GM12878 (cell line): ENCODE data around the gene HSPB7. TPM values are rescaled to one million over a fixed set of nuclear protein-coding genes. Genes with fewer than 3 reads are reported as not detected.

Source experiments
- ATAC-seq: fragments of 200-7000 bp; cut with Tn5 transposase; 3 replicates; pipeline ENCODE4 v1.9.1; 2020; ENCODE audit warnings: mild to moderate bottlenecking, moderate library complexity
- BruUV-seq: library from RNA; stranded (reverse); fragments of 400-500 nt; replicated peaks from 2 replicates; lab custom pipeline; 2021; lab: Mats Ljungman, UMichigan
- CTCF ChIA-PET: fragments of 300-600 bp; sonication (Branson Sonifier 250); formaldehyde crosslinking; extraction: SDS; loops from one replicate; lab custom pipeline; 2021; ENCODE audit warnings: inconsistent platforms; lab: Yijun Ruan, JAX
- POLR2A ChIA-PET: fragments of 350-600 bp; formaldehyde crosslinking; extraction: SDS; loops from one replicate; lab custom pipeline; 2021; ENCODE audit warnings: inconsistent platforms; lab: Charles Lee
- RAD21 ChIA-PET: fragments of 300-600 bp; sonication (Branson Sonifier 250); formaldehyde crosslinking; loops from one replicate; lab custom pipeline; 2023; ENCODE audit warnings: antibody characterized with exemption; ENCODE audit not compliant: unreplicated experiment; lab: Charles Lee
- SMC1A ChIA-PET: fragments of 300-600 bp; sonication (Branson Sonifier 250); formaldehyde crosslinking; loops from one replicate; lab custom pipeline; 2023; ENCODE audit not compliant: unreplicated experiment, uncharacterized antibody; lab: Charles Lee
- DNase-seq: peaks from one replicate; pipeline ENCODE4 v3.0.0-alpha.2; 2011; ENCODE audit warnings: low read depth, low spot score
- FAIRE-seq: peaks from 3 replicates; lab custom pipeline; 2011; peaks lifted over from hg19 to GRCh38; lab: Jason Lieb, UNC
- H2AFZ ChIP-seq: 2 replicates; pipeline ENCODE4 v1.6.0; 2011; ENCODE audit warnings: low read depth, low read length, control low read depth; ENCODE audit not compliant: control insufficient read depth
- H3K27ac ChIP-seq: 2 replicates; pipeline ENCODE4 v1.5.1; 2011; ENCODE audit warnings: control low read depth; ENCODE audit not compliant: control insufficient read depth, insufficient read depth
- H3K27me3 ChIP-seq, 2 experiments: replicated peaks in 1 of 2; 2 replicates each; pipeline versions ENCODE4 v1.6.0 to v1.6.1; 2011; ENCODE audit warnings: low read length in 1 of 2; ENCODE audit not compliant: control insufficient read depth in 2 of 2, insufficient read depth in 2 of 2
- H3K36me3 ChIP-seq, 2 experiments: 2 replicates each; pipeline ENCODE4 v1.5.1; 2011; ENCODE audit warnings: low read length in 1 of 2; ENCODE audit not compliant: control insufficient read depth in 2 of 2, insufficient read depth in 2 of 2
- H3K4me1 ChIP-seq: 2 replicates; pipeline ENCODE4 v1.6.1; 2011; ENCODE audit warnings: mild to moderate bottlenecking, low read length, moderate library complexity, mixed read lengths; ENCODE audit not compliant: control insufficient read depth, insufficient read depth
- H3K4me2 ChIP-seq: 2 replicates; pipeline ENCODE4 v1.6.0; 2011; ENCODE audit warnings: control low read depth; ENCODE audit not compliant: control insufficient read depth, insufficient read depth
- H3K4me3 ChIP-seq: fragments of 200-600 bp; sonication (generic); 2 replicates; pipeline ENCODE4 v1.5.1; 2016
- H3K79me2 ChIP-seq: 2 replicates; pipeline ENCODE4 v1.6.0; 2011; ENCODE audit warnings: low read length; ENCODE audit not compliant: control insufficient read depth, insufficient read depth
- H3K9ac ChIP-seq: 2 replicates; pipeline ENCODE4 v1.8.0; 2011; ENCODE audit warnings: low read length, control low read depth, mixed read lengths; ENCODE audit not compliant: control insufficient read depth, insufficient read depth
- H3K9me3 ChIP-seq: replicated peaks from 3 replicates; pipeline ENCODE4 v1.5.1; 2011; ENCODE audit warnings: mild to moderate bottlenecking, low read length; ENCODE audit not compliant: control insufficient read depth, insufficient read depth
- H4K20me1 ChIP-seq: 2 replicates; pipeline ENCODE4 v1.6.0; 2011; ENCODE audit not compliant: control insufficient read depth, insufficient read depth
- BHLHE40 ChIP-seq, 2 experiments: fragments of 450-650 bp in 1 of 2; IDR thresholded peaks; 2 replicates each; pipeline ENCODE4 v1.6.1; 2011 to 2017; ENCODE audit warnings: low read depth in 2 of 2, borderline replicate concordance in 1 of 2, improper control_type of control experiment in 1 of 2, low read length in 1 of 2, mild to moderate bottlenecking in 1 of 2
- CREB1 ChIP-seq: IDR thresholded peaks from 2 replicates; pipeline ENCODE4 v1.6.1; 2012; ENCODE audit warnings: low read depth, mild to moderate bottlenecking, inconsistent platforms
- FOXM1 ChIP-seq: IDR thresholded peaks from 2 replicates; pipeline ENCODE4 v1.6.1; 2012; ENCODE audit warnings: low read depth, mild to moderate bottlenecking, inconsistent platforms, low read length, moderate library complexity
- IRF4 ChIP-seq: IDR thresholded peaks from 2 replicates; pipeline ENCODE4 v1.6.1; 2011; ENCODE audit warnings: low read depth, low read length
- MTA3 ChIP-seq: IDR thresholded peaks from 2 replicates; pipeline ENCODE4 v1.6.1; 2012; ENCODE audit warnings: low read length, inconsistent platforms, borderline replicate concordance
- NFYB ChIP-seq: IDR thresholded peaks from 2 replicates; pipeline ENCODE4 v1.6.1; 2011; ENCODE audit warnings: low read depth, mild to moderate bottlenecking, low read length, improper control_type of control experiment, moderate library complexity; ENCODE audit not compliant: insufficient read depth
- RELA ChIP-seq: fragments of 450-650 bp; IDR thresholded peaks from 2 replicates; pipeline ENCODE4 v1.8.0; 2014; ENCODE audit warnings: borderline replicate concordance; ENCODE audit not compliant: partially characterized antibody
- SP1 ChIP-seq: IDR thresholded peaks from one replicate; pipeline ENCODE4 v1.6.1; 2011; ENCODE audit warnings: low read depth, low read length
- SRF ChIP-seq, 2 experiments: IDR thresholded peaks; 2 replicates each; pipeline ENCODE4 v1.6.1; 2011; ENCODE audit warnings: low read depth in 2 of 2, low read length in 2 of 2, mild to moderate bottlenecking in 1 of 2, moderate library complexity in 1 of 2
- STAT1 ChIP-seq: fragments of 450-650 bp; conservative IDR thresholded peaks from 2 replicates; pipeline ENCODE4 v1.6.1; 2014; ENCODE audit warnings: antibody characterized with exemption, mild to moderate bottlenecking
- SUZ12 ChIP-seq: fragments of 200-600 bp; sonication (generic); IDR thresholded peaks from one replicate; pipeline ENCODE4 v1.6.1; 2018; ENCODE audit warnings: antibody characterized with exemption, mild to moderate bottlenecking; ENCODE audit not compliant: unreplicated experiment
- ZBED1 ChIP-seq: IDR thresholded peaks from 2 replicates; pipeline ENCODE4 v1.6.1; 2016; ENCODE audit warnings: borderline replicate concordance
- WGBS: methylation state at CpG from one replicate; pipeline ENCODE4 v1.1.6; 2016; ENCODE audit warnings: low lambda C conversion rate; ENCODE audit not compliant: insufficient replicate concordance, insufficient coverage; ENCODE audit errors: missing lambda C conversion rate; 5-methylcytosine and 5-hydroxymethylcytosine counted together
- in situ Hi-C: fragments of 300-500 bp; cut with MboI; formaldehyde crosslinking; loops from 9 replicates; pipeline ENCODE4 v1.14.3; 2018; ENCODE audit warnings: mixed read lengths
- intact Hi-C: fragments of 100-400 bp; cut with micrococcal nuclease; formaldehyde crosslinking; loops from one replicate; pipeline ENCODE4 v1.14.2; 2022; ENCODE audit not compliant: unreplicated experiment
- polyA plus RNA-seq, 11 experiments: library from polyadenylated mRNA; depleted of rRNA in 4 of 11; unstranded in 6 of 11; stranded (reverse) in 5 of 11; fragments of >200 nt; fragmentation: Nextera tagmentation in 4 of 11; fragmentation: Illumina TruSeq in 1 of 11; extraction: Ambion mirVana in 4 of 11; extraction: Trizol in 1 of 11; gene quantifications; 1 replicate in 1 of 11; 2 replicates in 10 of 11; pipeline versions ENCODE4 v1.2.1 to v1.2.3, GENCODE V29; 2011 to 2016; ENCODE audit warnings: inconsistent platforms in 2 of 11, missing spikeins in 2 of 11, low read depth in 1 of 11
- total RNA-seq, 4 experiments: library from RNA; depleted of rRNA in 3 of 4; stranded (reverse); fragments of >200 nt in 3 of 4; fragmentation: Illumina TruSeq in 1 of 4; extraction: Trizol in 1 of 4; gene quantifications; 2 replicates each; pipeline versions ENCODE4 v1.2.1 to v1.2.3, GENCODE V29; 2013 to 2021
- TF ChIP-seq, protein P1 (sequence below): fragments of 450-650 bp; formaldehyde crosslinking; IDR thresholded peaks from 2 replicates; pipeline ENCODE4 v1.5.0; 2022; ENCODE audit warnings: mild to moderate bottlenecking, missing genetic modification characterization
- TF ChIP-seq, protein P2 (sequence below): fragments of 450-650 bp; formaldehyde crosslinking; IDR thresholded peaks from 2 replicates; pipeline ENCODE4 v1.4.0; 2020; ENCODE audit warnings: mild to moderate bottlenecking, moderate library complexity

Gene HSPB7
- total and polyA plus RNA-seq, 10 of the 15 experiments (the other 5 are each of a cell fraction or from before 2014, with no cell fraction given): 0.34 TPM; not detected in 9

GRCh38 chr1:15965228-15965767 lies 52.5 kb downstream of the HSPB7 start:
- Histone ChIP-seq H3K4me3 (peak overlapping the region; percentile 43; the same call in 1 of the 2 replicates), H3K79me2 (peaks cover 31% of the 10 kb centered on the region), H3K36me3 (peaks cover 8 to 17% of the 10 kb centered on the region in 2 experiments), H3K9me3 (peaks cover 6% of the 10 kb centered on the region; the same call in 2 of the 3 replicates), H3K9ac (peak overlapping the region; percentile 58), H4K20me1 (no peaks in the 10 kb centered on the region), H3K27me3 (no peaks in the 10 kb centered on the region), H3K4me2 (peak overlapping the region; percentile 99), H2AFZ (no peak overlapping the region), H3K27ac (peak overlapping the region; percentile 87), H3K4me1 (peaks cover 55% of the 10 kb centered on the region)
- ChIA-PET CTCF (interaction anchor here (1.0 to 10.1 kb wide), 6 partner anchors 9 to 132 kb away, joined by 3 to 68 read pairs (median 4); partner anchors contain the start of gene ZBTB17), POLR2A (interaction anchor here (0.8 to 5.4 kb wide), 5 partner anchors 10 to 107 kb away, joined by 3 to 47 read pairs (median 4); partner anchors contain the start of gene ZBTB17), SMC1A (interaction anchor here (0.5 to 9.1 kb wide), 9 partner anchors 10 to 150 kb away, joined by 3 to 78 read pairs (median 3); partner anchors contain the start of gene ZBTB17), RAD21 (interaction anchor here (0.7 to 9.8 kb wide), 8 partner anchors 9 to 132 kb away, joined by 3 to 116 read pairs (median 8); partner anchors contain the start of gene ZBTB17)
- under 1% methylated on average over 7 of the region's 7 CpGs for WGBS
- peak; percentile 39 for ATAC-seq
- no TSS peak for BruUV-seq
- peak; percentile 87 for FAIRE-seq
- in situ Hi-C loops (no loop called here), intact Hi-C loops (loop anchor here (5.0 kb wide), 1 partner anchor 118 kb away; the partner anchor contains the start of gene SPEN)
- peak; percentile 82 for DNase-seq
- TF ChIP-seq, protein P1, sequence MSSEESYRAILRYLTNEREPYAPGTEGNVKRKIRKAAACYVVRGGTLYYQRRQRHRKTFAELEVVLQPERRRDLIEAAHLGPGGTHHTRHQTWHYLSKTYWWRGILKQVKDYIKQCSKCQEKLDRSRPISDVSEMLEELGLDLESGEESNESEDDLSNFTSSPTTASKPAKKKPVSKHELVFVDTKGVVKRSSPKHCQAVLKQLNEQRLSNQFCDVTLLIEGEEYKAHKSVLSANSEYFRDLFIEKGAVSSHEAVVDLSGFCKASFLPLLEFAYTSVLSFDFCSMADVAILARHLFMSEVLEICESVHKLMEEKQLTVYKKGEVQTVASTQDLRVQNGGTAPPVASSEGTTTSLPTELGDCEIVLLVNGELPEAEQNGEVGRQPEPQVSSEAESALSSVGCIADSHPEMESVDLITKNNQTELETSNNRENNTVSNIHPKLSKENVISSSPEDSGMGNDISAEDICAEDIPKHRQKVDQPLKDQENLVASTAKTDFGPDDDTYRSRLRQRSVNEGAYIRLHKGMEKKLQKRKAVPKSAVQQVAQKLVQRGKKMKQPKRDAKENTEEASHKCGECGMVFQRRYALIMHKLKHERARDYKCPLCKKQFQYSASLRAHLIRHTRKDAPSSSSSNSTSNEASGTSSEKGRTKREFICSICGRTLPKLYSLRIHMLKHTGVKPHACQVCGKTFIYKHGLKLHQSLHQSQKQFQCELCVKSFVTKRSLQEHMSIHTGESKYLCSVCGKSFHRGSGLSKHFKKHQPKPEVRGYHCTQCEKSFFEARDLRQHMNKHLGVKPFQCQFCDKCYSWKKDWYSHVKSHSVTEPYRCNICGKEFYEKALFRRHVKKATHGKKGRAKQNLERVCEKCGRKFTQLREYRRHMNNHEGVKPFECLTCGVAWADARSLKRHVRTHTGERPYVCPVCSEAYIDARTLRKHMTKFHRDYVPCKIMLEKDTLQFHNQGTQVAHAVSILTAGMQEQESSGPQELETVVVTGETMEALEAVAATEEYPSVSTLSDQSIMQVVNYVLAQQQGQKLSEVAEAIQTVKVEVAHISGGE (CRISPR knock-in tag): no peak
- TF ChIP-seq ZBED1 (peak; percentile 73; the same call in 1 of the 2 replicates), RELA (peak; percentile 42), BHLHE40 (IDR thresholded peaks at IDR 0.05; ENCODE audit: borderline replicate concordance in 1 of 2, low read depth in 2 of 2, low read length in 1 of 2) (0 out of 4 replicates have a peak, but pooled peaks of 1 of the 2 experiments have one; percentile 27), MTA3 (0 out of 2 replicates have a peak, but pooled peaks have one; percentile 53), SUZ12 (no peak), IRF4 (peak; percentile 84), SRF (IDR thresholded peaks at IDR 0.05; ENCODE audit: low read depth in 2 of 2, low read length in 2 of 2) (no peak), FOXM1 (peak; percentile 89; the same call in 1 of the 2 replicates), SP1 (peak; percentile 50), NFYB (no peak), STAT1 (no peak), CREB1 (no peak)
- TF ChIP-seq, protein P2, sequence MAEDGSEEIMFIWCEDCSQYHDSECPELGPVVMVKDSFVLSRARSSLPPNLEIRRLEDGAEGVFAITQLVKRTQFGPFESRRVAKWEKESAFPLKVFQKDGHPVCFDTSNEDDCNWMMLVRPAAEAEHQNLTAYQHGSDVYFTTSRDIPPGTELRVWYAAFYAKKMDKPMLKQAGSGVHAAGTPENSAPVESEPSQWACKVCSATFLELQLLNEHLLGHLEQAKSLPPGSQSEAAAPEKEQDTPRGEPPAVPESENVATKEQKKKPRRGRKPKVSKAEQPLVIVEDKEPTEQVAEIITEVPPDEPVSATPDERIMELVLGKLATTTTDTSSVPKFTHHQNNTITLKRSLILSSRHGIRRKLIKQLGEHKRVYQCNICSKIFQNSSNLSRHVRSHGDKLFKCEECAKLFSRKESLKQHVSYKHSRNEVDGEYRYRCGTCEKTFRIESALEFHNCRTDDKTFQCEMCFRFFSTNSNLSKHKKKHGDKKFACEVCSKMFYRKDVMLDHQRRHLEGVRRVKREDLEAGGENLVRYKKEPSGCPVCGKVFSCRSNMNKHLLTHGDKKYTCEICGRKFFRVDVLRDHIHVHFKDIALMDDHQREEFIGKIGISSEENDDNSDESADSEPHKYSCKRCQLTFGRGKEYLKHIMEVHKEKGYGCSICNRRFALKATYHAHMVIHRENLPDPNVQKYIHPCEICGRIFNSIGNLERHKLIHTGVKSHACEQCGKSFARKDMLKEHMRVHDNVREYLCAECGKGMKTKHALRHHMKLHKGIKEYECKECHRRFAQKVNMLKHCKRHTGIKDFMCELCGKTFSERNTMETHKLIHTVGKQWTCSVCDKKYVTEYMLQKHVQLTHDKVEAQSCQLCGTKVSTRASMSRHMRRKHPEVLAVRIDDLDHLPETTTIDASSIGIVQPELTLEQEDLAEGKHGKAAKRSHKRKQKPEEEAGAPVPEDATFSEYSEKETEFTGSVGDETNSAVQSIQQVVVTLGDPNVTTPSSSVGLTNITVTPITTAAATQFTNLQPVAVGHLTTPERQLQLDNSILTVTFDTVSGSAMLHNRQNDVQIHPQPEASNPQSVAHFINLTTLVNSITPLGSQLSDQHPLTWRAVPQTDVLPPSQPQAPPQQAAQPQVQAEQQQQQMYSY (CRISPR knock-in tag): no peak
